ENCODE results near the gene SNTB2. TPM values are rescaled to one million over a fixed set of nuclear protein-coding genes. Genes with fewer than 3 reads are reported as not detected.
"Not testable (repeated sequence)": the region's sequence is repeated elsewhere in the genome, so short reads cannot be mapped to it uniquely, and the experiment has no call there.

The SNTB2 gene
- polyA plus RNA-seq, 4 donors, result 1.9 to 7.2 (median 5.3) TPM

GRCh38 chr16:69293401-69293800, 106.4 kb downstream of the SNTB2 start:
- H3K4me1 ChIP-seq (ENCODE audit: control insufficient read depth in 3 of 3, insufficient read depth in 2 of 3, low read depth in 1 of 3, low read length in 2 of 3), result no peaks in the 10 kb centered on the region
- FAIRE-seq (no peak), DNase-seq (no peak)
- H3K36me3 ChIP-seq (ENCODE audit: control insufficient read depth in 3 of 3, insufficient read depth in 2 of 3, low read depth in 1 of 3, low read length in 3 of 3), result peaks cover 0 to 8% (median 0%) of the 10 kb centered on the region in 3 donors
- WGBS, 3 donors, result 71 to 79% (median 78%) methylated on average over 3 of the region's 3 CpGs
- H3K27me3 ChIP-seq (ENCODE audit: control insufficient read depth in 3 of 3, insufficient read depth in 3 of 3, low read length in 3 of 3), result no peaks in the 10 kb centered on the region
- no peak overlapping the region for H3K27ac ChIP-seq (ENCODE audit: low read depth in 1 of 3, low read length in 2 of 3)
- H3K4me3 ChIP-seq (ENCODE audit: low read depth in 1 of 3, low read length in 3 of 3), result no peak overlapping the region
- no peaks in the 10 kb centered on the region for H3K9me3 ChIP-seq (ENCODE audit: control insufficient read depth in 2 of 2, insufficient read depth in 1 of 2, low read depth in 1 of 2, low read length in 1 of 2)

GRCh38 chr16:69294051-69294450, 107.1 kb downstream of the SNTB2 start:
- DNase-seq (no peak), FAIRE-seq (no peak)
- WGBS, 3 donors, result 93 to 100% (median 97%) methylated on average over 1 of the region's 1 CpG
- Histone ChIP-seq H3K27ac (ENCODE audit: low read depth in 1 of 3, low read length in 2 of 3) (no peak overlapping the region), H3K4me3 (ENCODE audit: low read depth in 1 of 3, low read length in 3 of 3) (no peak overlapping the region), H3K9me3 (ENCODE audit: control insufficient read depth in 2 of 2, insufficient read depth in 1 of 2, low read depth in 1 of 2, low read length in 1 of 2) (no peaks in the 10 kb centered on the region), H3K4me1 (ENCODE audit: control insufficient read depth in 3 of 3, insufficient read depth in 2 of 3, low read depth in 1 of 3, low read length in 2 of 3) (no peaks in the 10 kb centered on the region), H3K27me3 (ENCODE audit: control insufficient read depth in 3 of 3, insufficient read depth in 3 of 3, low read length in 3 of 3) (no peaks in the 10 kb centered on the region), H3K36me3 (ENCODE audit: control insufficient read depth in 3 of 3, insufficient read depth in 2 of 3, low read depth in 1 of 3, low read length in 3 of 3) (peaks cover 0 to 8% (median 0%) of the 10 kb centered on the region in 3 donors)

- not testable (repeated sequence) for H3K27me3 ChIP-seq (ENCODE audit: control insufficient read depth in 3 of 3, insufficient read depth in 3 of 3, low read length in 3 of 3); H3K27ac ChIP-seq (ENCODE audit: low read depth in 1 of 3, low read length in 2 of 3); H3K9me3 ChIP-seq (ENCODE audit: control insufficient read depth in 2 of 2, insufficient read depth in 1 of 2, low read depth in 1 of 2, low read length in 1 of 2); H3K4me3 ChIP-seq (ENCODE audit: low read depth in 1 of 3, low read length in 3 of 3); FAIRE-seq; H3K4me1 ChIP-seq (ENCODE audit: control insufficient read depth in 3 of 3, insufficient read depth in 2 of 3, low read depth in 1 of 3, low read length in 2 of 3); DNase-seq
- 97 to 99% (median 98%) methylated on average over 7 of the region's 7 CpGs for WGBS, 3 donors
- peaks cover 6 to 11% (median 8%) of the 10 kb centered on the region in 3 donors for H3K36me3 ChIP-seq (ENCODE audit: control insufficient read depth in 3 of 3, insufficient read depth in 2 of 3, low read depth in 1 of 3, low read length in 3 of 3)
Observed at GRCh38 chr16:69296771-69297170, 109.8 kb downstream of the SNTB2 start.

- H3K27ac ChIP-seq (ENCODE audit: low read depth in 1 of 3, low read length in 2 of 3), result no peak overlapping the region
- H3K4me3 ChIP-seq (ENCODE audit: low read depth in 1 of 3, low read length in 3 of 3), result no peak overlapping the region
- no peaks in the 10 kb centered on the region for H3K4me1 ChIP-seq (ENCODE audit: control insufficient read depth in 3 of 3, insufficient read depth in 2 of 3, low read depth in 1 of 3, low read length in 2 of 3)
- peaks cover 8 to 13% (median 10%) of the 10 kb centered on the region in 3 donors for H3K36me3 ChIP-seq (ENCODE audit: control insufficient read depth in 3 of 3, insufficient read depth in 2 of 3, low read depth in 1 of 3, low read length in 3 of 3)
- no peaks in the 10 kb centered on the region for H3K27me3 ChIP-seq (ENCODE audit: control insufficient read depth in 3 of 3, insufficient read depth in 3 of 3, low read length in 3 of 3)
- DNase-seq (no peak), FAIRE-seq (no peak)
- H3K9me3 ChIP-seq (ENCODE audit: control insufficient read depth in 2 of 2, insufficient read depth in 1 of 2, low read depth in 1 of 2, low read length in 1 of 2), result no peaks in the 10 kb centered on the region
- 98 to 100% (median 99%) methylated on average over 4 of the region's 4 CpGs for WGBS, 3 donors
Observed at GRCh38 chr16:69298261-69298660, 111.3 kb downstream of the SNTB2 start.

- H3K36me3 ChIP-seq (ENCODE audit: control insufficient read depth in 3 of 3, insufficient read depth in 2 of 3, low read depth in 1 of 3, low read length in 3 of 3), result peaks cover 8 to 12% (median 10%) of the 10 kb centered on the region in 3 donors
- no peaks in the 10 kb centered on the region for H3K4me1 ChIP-seq (ENCODE audit: control insufficient read depth in 3 of 3, insufficient read depth in 2 of 3, low read depth in 1 of 3, low read length in 2 of 3)
- DNase-seq (no peak), FAIRE-seq (no peak)
- no peaks in the 10 kb centered on the region for H3K27me3 ChIP-seq (ENCODE audit: control insufficient read depth in 3 of 3, insufficient read depth in 3 of 3, low read length in 3 of 3)
- no peak overlapping the region for H3K27ac ChIP-seq (ENCODE audit: low read depth in 1 of 3, low read length in 2 of 3)
- 64 to 82% (median 80%) methylated on average over 1 of the region's 1 CpG for WGBS, 3 donors
- H3K9me3 ChIP-seq (ENCODE audit: control insufficient read depth in 2 of 2, insufficient read depth in 1 of 2, low read depth in 1 of 2, low read length in 1 of 2), result no peaks in the 10 kb centered on the region
- H3K4me3 ChIP-seq (ENCODE audit: low read depth in 1 of 3, low read length in 3 of 3), result no peak overlapping the region
Observed at GRCh38 chr16:69301187-69301586, 114.2 kb downstream of the SNTB2 start.

- Histone ChIP-seq H3K27ac (ENCODE audit: low read depth in 1 of 3, low read length in 2 of 3) (no peak overlapping the region), H3K27me3 (ENCODE audit: control insufficient read depth in 3 of 3, insufficient read depth in 3 of 3, low read length in 3 of 3) (no peaks in the 10 kb centered on the region), H3K36me3 (ENCODE audit: control insufficient read depth in 3 of 3, insufficient read depth in 2 of 3, low read depth in 1 of 3, low read length in 3 of 3) (peaks cover 8 to 12% (median 10%) of the 10 kb centered on the region in 3 donors), H3K4me1 (ENCODE audit: control insufficient read depth in 3 of 3, insufficient read depth in 2 of 3, low read depth in 1 of 3, low read length in 2 of 3) (no peaks in the 10 kb centered on the region), H3K4me3 (ENCODE audit: low read depth in 1 of 3, low read length in 3 of 3) (no peak overlapping the region), H3K9me3 (ENCODE audit: control insufficient read depth in 2 of 2, insufficient read depth in 1 of 2, low read depth in 1 of 2, low read length in 1 of 2) (no peaks in the 10 kb centered on the region)
- FAIRE-seq, result no peak
- DNase-seq, result no peak
- 88 to 96% (median 94%) methylated on average over 4 of the region's 4 CpGs for WGBS, 3 donors
Observed at GRCh38 chr16:69301861-69302260, 114.9 kb downstream of the SNTB2 start.

GRCh38 chr16:69302301-69302700, 115.3 kb downstream of the SNTB2 start:
- Histone ChIP-seq H3K27ac (ENCODE audit: low read depth in 1 of 3, low read length in 2 of 3) (no peak overlapping the region), H3K4me1 (ENCODE audit: control insufficient read depth in 3 of 3, insufficient read depth in 2 of 3, low read depth in 1 of 3, low read length in 2 of 3) (no peaks in the 10 kb centered on the region), H3K27me3 (ENCODE audit: control insufficient read depth in 3 of 3, insufficient read depth in 3 of 3, low read length in 3 of 3) (no peaks in the 10 kb centered on the region), H3K4me3 (ENCODE audit: low read depth in 1 of 3, low read length in 3 of 3) (no peak overlapping the region), H3K36me3 (ENCODE audit: control insufficient read depth in 3 of 3, insufficient read depth in 2 of 3, low read depth in 1 of 3, low read length in 3 of 3) (peaks cover 8 to 12% (median 10%) of the 10 kb centered on the region in 3 donors), H3K9me3 (ENCODE audit: control insufficient read depth in 2 of 2, insufficient read depth in 1 of 2, low read depth in 1 of 2, low read length in 1 of 2) (no peaks in the 10 kb centered on the region)
- FAIRE-seq, result no peak
- no peak for DNase-seq
- 95 to 96% (median 96%) methylated on average over 4 of the region's 4 CpGs for WGBS, 3 donors

- H3K36me3 ChIP-seq (ENCODE audit: control insufficient read depth in 3 of 3, insufficient read depth in 2 of 3, low read depth in 1 of 3, low read length in 3 of 3), result peaks cover 3 to 7% (median 4%) of the 10 kb centered on the region in 3 donors
- no peaks in the 10 kb centered on the region for H3K9me3 ChIP-seq (ENCODE audit: control insufficient read depth in 2 of 2, insufficient read depth in 1 of 2, low read depth in 1 of 2, low read length in 1 of 2)
- H3K4me1 ChIP-seq (ENCODE audit: control insufficient read depth in 3 of 3, insufficient read depth in 2 of 3, low read depth in 1 of 3, low read length in 2 of 3), result no peaks in the 10 kb centered on the region
- no peak overlapping the region for H3K4me3 ChIP-seq (ENCODE audit: low read depth in 1 of 3, low read length in 3 of 3)
- FAIRE-seq (no peak), DNase-seq (no peak)
- H3K27me3 ChIP-seq (ENCODE audit: control insufficient read depth in 3 of 3, insufficient read depth in 3 of 3, low read length in 3 of 3), result no peaks in the 10 kb centered on the region
- H3K27ac ChIP-seq (ENCODE audit: low read depth in 1 of 3, low read length in 2 of 3), result no peak overlapping the region
- 73 to 89% (median 88%) methylated on average over 1 of the region's 1 CpG for WGBS, 3 donors
Observed at GRCh38 chr16:69306031-69306430, 119.1 kb downstream of the SNTB2 start.

- no peaks in the 10 kb centered on the region for H3K9me3 ChIP-seq (ENCODE audit: control insufficient read depth in 2 of 2, insufficient read depth in 1 of 2, low read depth in 1 of 2, low read length in 1 of 2)
- FAIRE-seq (no peak), DNase-seq (no peak)
- H3K27me3 ChIP-seq (ENCODE audit: control insufficient read depth in 3 of 3, insufficient read depth in 3 of 3, low read length in 3 of 3), result no peaks in the 10 kb centered on the region
- H3K4me1 ChIP-seq (ENCODE audit: control insufficient read depth in 3 of 3, insufficient read depth in 2 of 3, low read depth in 1 of 3, low read length in 2 of 3), result peaks cover 0 to under 1% (median under 1%) of the 10 kb centered on the region in 3 donors
- peaks cover 0 to 2% (median 0%) of the 10 kb centered on the region in 3 donors for H3K36me3 ChIP-seq (ENCODE audit: control insufficient read depth in 3 of 3, insufficient read depth in 2 of 3, low read depth in 1 of 3, low read length in 3 of 3)
- WGBS, 3 donors, result 75 to 80% (median 76%) methylated on average over 1 of the region's 1 CpG
- no peak overlapping the region for H3K27ac ChIP-seq (ENCODE audit: low read depth in 1 of 3, low read length in 2 of 3)
- H3K4me3 ChIP-seq (ENCODE audit: low read depth in 1 of 3, low read length in 3 of 3), result no peak overlapping the region
Observed at GRCh38 chr16:69307091-69307490, 120.1 kb downstream of the SNTB2 start.

Data from small intestine (tissue), 7 donors.